Activated CD4-positive, alpha-beta memory T cell treated with anti-CD3 and anti-CD28 coated beads, Interleukin-2, amount 10 ng/mL, durations not matched to agents 7 days and 5 days (primary cell): ENCODE data around the gene PLB1. TPM values are rescaled to one million over a fixed set of nuclear protein-coding genes. Genes with fewer than 3 reads are reported as not detected.

Experiments
- CTCF ChIA-PET: fragments of 350-600 bp; sonication (Branson Sonifier 250); formaldehyde crosslinking; loops from one replicate; lab custom pipeline; 2021; ENCODE audit warnings: antibody characterized with exemption, inconsistent platforms; lab: Charles Lee
- POLR2A ChIA-PET: fragments of 350-600 bp; sonication (Branson Sonifier 250); formaldehyde crosslinking; loops from one replicate; lab custom pipeline; 2021; ENCODE audit warnings: antibody characterized with exemption; lab: Charles Lee
- DNase-seq: peaks from one replicate; pipeline ENCODE4 v3.0.0-alpha.2; 2020
- H3K27ac Mint-ChIP-seq: one replicate; pipeline ENCODE4 v1.8.0; 2021; ENCODE audit warnings: mild to moderate bottlenecking, mixed read lengths
- H3K27me3 Mint-ChIP-seq: one replicate; pipeline ENCODE4 v1.8.0; 2021; ENCODE audit warnings: mixed read lengths
- H3K36me3 Mint-ChIP-seq: one replicate; pipeline ENCODE4 v1.8.0; 2021; ENCODE audit warnings: low read depth, mixed read lengths
- H3K4me1 Mint-ChIP-seq: one replicate; pipeline ENCODE4 v1.8.0; 2021; ENCODE audit warnings: mixed read lengths
- H3K4me3 Mint-ChIP-seq: one replicate; pipeline ENCODE4 v1.8.0; 2021; ENCODE audit warnings: mild to moderate bottlenecking, mixed read lengths
- H3K9me3 Mint-ChIP-seq: one replicate; pipeline ENCODE4 v1.8.0; 2021; ENCODE audit warnings: mixed read lengths
- total RNA-seq, 2 experiments: library from RNA; stranded (reverse); gene quantifications; one replicate each; pipeline ENCODE4 v1.2.3, GENCODE V29; 2021

Gene PLB1
- total RNA-seq, 2 experiments from 2014 or later, result 1.1 to 1.2 TPM

- DNase-seq, result no peak
- peaks cover 27% of the 10 kb centered on the region for H3K4me1 Mint-ChIP-seq
- POLR2A ChIA-PET, result interaction anchor here (0.8 to 5.0 kb wide), 7 partner anchors 9 to 159 kb away, joined by 3 to 50 read pairs (median 5); partner anchors contain the start of gene PPP1CB
- H3K27me3 Mint-ChIP-seq, result no peaks in the 10 kb centered on the region
- peaks cover 8% of the 10 kb centered on the region for H3K36me3 Mint-ChIP-seq
- no peaks in the 10 kb centered on the region for H3K9me3 Mint-ChIP-seq
- H3K4me3 Mint-ChIP-seq, result no peak overlapping the region
- CTCF ChIA-PET, result interaction anchor here (0.5 to 3.9 kb wide), 20 partner anchors 10 to 266 kb away, joined by 3 to 108 read pairs (median 9); partner anchors contain the start of gene PPP1CB
- no peak overlapping the region for H3K27ac Mint-ChIP-seq
These were observed 97.4 kb downstream of the PLB1 start for GRCh38 chr2:28593160-28593755.

GRCh38 chr2:28594000-28594331 is 98.1 kb downstream of the PLB1 start:
- H3K27me3 Mint-ChIP-seq, result no peaks in the 10 kb centered on the region
- peak overlapping the region; percentile 41 for H3K27ac Mint-ChIP-seq
- ChIA-PET CTCF (interaction anchor here (0.7 to 3.9 kb wide), 55 partner anchors 7 to 276 kb away, joined by 3 to 108 read pairs (median 6); partner anchors contain the start of genes PPP1CB and TRMT61B), POLR2A (interaction anchor here (1.1 to 5.0 kb wide), 14 partner anchors 8 to 887 kb away, joined by 3 to 50 read pairs (median 4); partner anchors contain the start of gene PPP1CB)
- DNase-seq, result no peak
- H3K4me1 Mint-ChIP-seq, result peaks cover 22% of the 10 kb centered on the region
- no peaks in the 10 kb centered on the region for H3K9me3 Mint-ChIP-seq
- peaks cover 14% of the 10 kb centered on the region for H3K36me3 Mint-ChIP-seq
- no peak overlapping the region for H3K4me3 Mint-ChIP-seq

GRCh38 chr2:28594332-28595108 is 98.7 kb downstream of the PLB1 start:
- peak overlapping the region; percentile 16 for H3K4me3 Mint-ChIP-seq
- H3K27ac Mint-ChIP-seq, result peak overlapping the region; percentile 41
- DNase-seq, result peak; percentile 86
- ChIA-PET POLR2A (interaction anchor here (0.6 to 5.0 kb wide), 18 partner anchors 8 to 887 kb away, joined by 3 to 50 read pairs (median 4); partner anchors contain the start of gene PPP1CB), CTCF (interaction anchor here (0.7 to 3.9 kb wide), 66 partner anchors 8 to 354 kb away, joined by 3 to 108 read pairs (median 5); partner anchors contain the start of genes PPP1CB and TRMT61B)
- peaks cover 14% of the 10 kb centered on the region for H3K36me3 Mint-ChIP-seq
- peaks cover 18% of the 10 kb centered on the region for H3K4me1 Mint-ChIP-seq
- no peaks in the 10 kb centered on the region for H3K9me3 Mint-ChIP-seq
- no peaks in the 10 kb centered on the region for H3K27me3 Mint-ChIP-seq

- no peak for DNase-seq
- Mint-ChIP-seq H3K4me3 (no peak overlapping the region), H3K36me3 (peaks cover 14% of the 10 kb centered on the region), H3K27ac (no peak overlapping the region), H3K9me3 (no peaks in the 10 kb centered on the region), H3K27me3 (no peaks in the 10 kb centered on the region), H3K4me1 (peaks cover 17% of the 10 kb centered on the region)
- ChIA-PET CTCF (interaction anchor here (0.6 to 3.9 kb wide), 38 partner anchors 9 to 642 kb away, joined by 3 to 108 read pairs (median 7); partner anchors contain the start of genes PPP1CB and TRMT61B), POLR2A (interaction anchor here (0.6 to 5.0 kb wide), 12 partner anchors 16 to 205 kb away, joined by 3 to 50 read pairs (median 5); partner anchors contain the start of gene PPP1CB)
These were observed 99.5 kb downstream of the PLB1 start for GRCh38 chr2:28595323-28595722.

- Mint-ChIP-seq H3K4me1 (peaks cover 23% of the 10 kb centered on the region), H3K36me3 (peaks cover 16% of the 10 kb centered on the region), H3K27me3 (no peaks in the 10 kb centered on the region), H3K4me3 (no peak overlapping the region), H3K27ac (no peak overlapping the region), H3K9me3 (no peaks in the 10 kb centered on the region)
- ChIA-PET POLR2A (no interaction called here), CTCF (interaction anchor here (1.7 kb wide), 1 partner anchor 32 kb away, joined by 6 read pairs; no protein-coding TSS in a partner anchor)
- DNase-seq, result no peak
These were observed 102.6 kb downstream of the PLB1 start for GRCh38 chr2:28598484-28598883.

GRCh38 chr2:28600181-28600580 is 104.3 kb downstream of the PLB1 start:
- H3K36me3 Mint-ChIP-seq, result peaks cover 12% of the 10 kb centered on the region
- CTCF ChIA-PET, result no interaction called here
- no peak overlapping the region for H3K27ac Mint-ChIP-seq

GRCh38 chr2:28601616-28602015 is 105.8 kb downstream of the PLB1 start:
- Mint-ChIP-seq H3K27ac (no peak overlapping the region), H3K4me1 (peaks cover 16% of the 10 kb centered on the region), H3K27me3 (no peaks in the 10 kb centered on the region), H3K9me3 (no peaks in the 10 kb centered on the region), H3K4me3 (no peak overlapping the region), H3K36me3 (peaks cover 12% of the 10 kb centered on the region)
- ChIA-PET CTCF (no interaction called here), POLR2A (interaction anchor here (1.9 kb wide), 1 partner anchor 150 kb away, joined by 5 read pairs; the partner anchor contains the start of gene PPP1CB)
- DNase-seq, result no peak

More at GRCh38 chr2:28600181-28600580, 104.3 kb downstream of the PLB1 start:
- Mint-ChIP-seq H3K4me1 (peaks cover 19% of the 10 kb centered on the region), H3K9me3 (no peaks in the 10 kb centered on the region), H3K4me3 (no peak overlapping the region), H3K27me3 (no peaks in the 10 kb centered on the region)
- POLR2A ChIA-PET, result interaction anchor here (1.9 kb wide), 1 partner anchor 151 kb away, joined by 5 read pairs; the partner anchor contains the start of gene PPP1CB
- no peak for DNase-seq

GRCh38 chr2:28602136-28602660 is 106.3 kb downstream of the PLB1 start:
- no peaks in the 10 kb centered on the region for H3K27me3 Mint-ChIP-seq
- no peak overlapping the region for H3K27ac Mint-ChIP-seq
- H3K36me3 Mint-ChIP-seq, result peaks cover 12% of the 10 kb centered on the region
- ChIA-PET POLR2A (interaction anchor here (1.2 to 1.9 kb wide), 2 partner anchors 15 to 149 kb away, joined by 4 to 5 read pairs; partner anchors contain the start of gene PPP1CB), CTCF (no interaction called here)
- DNase-seq, result no peak
- H3K9me3 Mint-ChIP-seq, result no peaks in the 10 kb centered on the region
- H3K4me1 Mint-ChIP-seq, result peaks cover 16% of the 10 kb centered on the region
- H3K4me3 Mint-ChIP-seq, result no peak overlapping the region

GRCh38 chr2:28602751-28603639 is 107.1 kb downstream of the PLB1 start:
- Mint-ChIP-seq H3K27me3 (no peaks in the 10 kb centered on the region), H3K4me1 (peaks cover 16% of the 10 kb centered on the region), H3K9me3 (no peaks in the 10 kb centered on the region), H3K4me3 (no peak overlapping the region), H3K36me3 (peaks cover 12% of the 10 kb centered on the region), H3K27ac (peak overlapping the region; percentile 70)
- no peak for DNase-seq
- ChIA-PET POLR2A (interaction anchor here (0.6 to 1.6 kb wide), 6 partner anchors 9 to 26 kb away, joined by 3 to 4 read pairs (median 3); no protein-coding TSS in a partner anchor), CTCF (interaction anchor here (2.2 kb wide), 1 partner anchor 9 kb away, joined by 14 read pairs; no protein-coding TSS in a partner anchor)

- Mint-ChIP-seq H3K36me3 (peaks cover 11% of the 10 kb centered on the region), H3K27ac (no peak overlapping the region), H3K9me3 (no peaks in the 10 kb centered on the region), H3K27me3 (no peaks in the 10 kb centered on the region), H3K4me3 (no peak overlapping the region), H3K4me1 (peaks cover 18% of the 10 kb centered on the region)
- ChIA-PET CTCF (interaction anchor here (2.2 kb wide), 1 partner anchor 9 kb away, joined by 14 read pairs; no protein-coding TSS in a partner anchor), POLR2A (interaction anchor here (0.9 to 2.0 kb wide), 5 partner anchors 10 to 26 kb away, joined by 3 to 4 read pairs (median 3); no protein-coding TSS in a partner anchor)
- no peak for DNase-seq
These were observed 108.0 kb downstream of the PLB1 start for GRCh38 chr2:28603821-28604220.

- peaks cover 22% of the 10 kb centered on the region for H3K4me1 Mint-ChIP-seq
- no peak overlapping the region for H3K27ac Mint-ChIP-seq
- ChIA-PET CTCF (interaction anchor here (2.2 kb wide), 1 partner anchor 10 kb away, joined by 14 read pairs; no protein-coding TSS in a partner anchor), POLR2A (interaction anchor here (0.9 to 2.0 kb wide), 5 partner anchors 9 to 25 kb away, joined by 3 to 4 read pairs (median 3); no protein-coding TSS in a partner anchor)
- no peaks in the 10 kb centered on the region for H3K9me3 Mint-ChIP-seq
- no peak for DNase-seq
- H3K27me3 Mint-ChIP-seq, result no peaks in the 10 kb centered on the region
- peaks cover 15% of the 10 kb centered on the region for H3K36me3 Mint-ChIP-seq
- H3K4me3 Mint-ChIP-seq, result no peak overlapping the region
These were observed 108.5 kb downstream of the PLB1 start for GRCh38 chr2:28604284-28604843.
